Ectodermal cell (in vitro differentiated cells): Measurements from ENCODE around the gene CCNK.

ENCODE experiments used
- H3K27ac ChIP-seq: 2 replicates; pipeline ENCODE4 v1.7.0; 2013; ENCODE audit warnings: mild to moderate bottlenecking, low read depth, low read length; ENCODE audit not compliant: insufficient read depth, poor library complexity, severe bottlenecking
- H3K27me3 ChIP-seq: 2 replicates; pipeline ENCODE4 v1.7.0; 2013; ENCODE audit warnings: mild to moderate bottlenecking, low read length; ENCODE audit not compliant: insufficient read depth, control insufficient read depth, poor library complexity, severe bottlenecking
- H3K36me3 ChIP-seq: one replicate; pipeline ENCODE4 v1.7.0; 2013; ENCODE audit warnings: low read length; ENCODE audit not compliant: control insufficient read depth, insufficient read depth
- H3K4me1 ChIP-seq: one replicate; pipeline ENCODE4 v1.7.0; 2013; ENCODE audit warnings: low read length; ENCODE audit not compliant: control insufficient read depth, insufficient read depth
- H3K4me3 ChIP-seq: 2 replicates; pipeline ENCODE4 v1.7.0; 2013; ENCODE audit warnings: low read depth, low read length, control low read depth; ENCODE audit not compliant: insufficient read depth
- H3K9me3 ChIP-seq: 2 replicates; pipeline ENCODE4 v1.7.0; 2013; ENCODE audit warnings: mild to moderate bottlenecking, low read length, moderate library complexity; ENCODE audit not compliant: control insufficient read depth
- WGBS, 2 experiments: methylation state at CpG; one replicate each; pipeline ENCODE4 v1.1.7; 2013; ENCODE audit warnings: missing lambda C conversion rate in 2 of 2; 5-methylcytosine and 5-hydroxymethylcytosine counted together

The CCNK gene

DNA sequence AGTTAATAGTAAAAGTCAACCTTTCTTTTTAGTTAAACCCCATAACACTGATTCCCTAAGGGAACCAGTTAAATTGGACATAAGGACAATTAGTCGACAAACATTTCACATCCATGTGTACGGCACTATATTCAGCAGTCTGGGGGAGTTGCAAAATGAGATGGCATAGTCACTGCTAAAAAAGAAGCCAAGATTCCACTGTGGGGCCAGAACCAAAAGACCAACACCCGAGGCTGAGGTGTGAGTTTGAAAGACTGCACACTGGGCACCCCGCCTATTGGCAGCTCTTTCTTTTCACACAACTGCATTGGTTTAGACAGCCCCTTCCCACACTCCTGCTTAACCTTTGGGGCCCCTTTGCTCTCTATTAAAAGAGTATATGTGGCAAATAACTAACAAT, 17.2 kb upstream of the CCNK start:
- no peaks in the 10 kb centered on the region for H3K9me3 ChIP-seq
- H3K4me1 ChIP-seq, result no peaks in the 10 kb centered on the region
- no peaks in the 10 kb centered on the region for H3K36me3 ChIP-seq
- no peak overlapping the region for H3K4me3 ChIP-seq
- H3K27ac ChIP-seq, result peak overlapping the region; percentile 44
- H3K27me3 ChIP-seq, result no peaks in the 10 kb centered on the region
- WGBS, 2 experiments, result 87 to 90% methylated on average over 4 of the region's 4 CpGs

DNA sequence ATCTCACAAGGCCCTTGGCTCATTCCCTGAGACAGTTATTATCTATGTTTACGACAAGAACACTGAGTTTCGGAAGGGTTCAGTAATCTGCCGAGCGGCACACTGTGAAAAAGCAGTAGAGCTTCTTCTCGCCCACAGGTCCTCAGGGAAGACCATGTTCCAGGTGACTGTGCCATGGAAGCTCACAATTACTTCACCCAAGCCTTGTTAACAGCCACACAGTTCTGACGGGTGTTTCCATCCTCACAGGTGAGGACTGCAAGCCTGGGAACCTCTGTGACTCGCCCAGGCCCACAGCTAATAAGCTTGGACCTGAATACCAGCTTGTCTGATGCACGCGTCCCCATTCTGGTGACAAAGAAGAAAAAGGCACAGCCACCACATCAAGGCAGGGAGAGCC, 15.9 kb upstream of the CCNK start:
- Histone ChIP-seq H3K36me3 (no peaks in the 10 kb centered on the region), H3K27ac (no peak overlapping the region), H3K27me3 (no peaks in the 10 kb centered on the region), H3K9me3 (no peaks in the 10 kb centered on the region), H3K4me1 (no peaks in the 10 kb centered on the region), H3K4me3 (no peak overlapping the region)
- WGBS, 2 experiments, result 96 to 97% methylated on average over 9 of the region's 9 CpGs

DNA sequence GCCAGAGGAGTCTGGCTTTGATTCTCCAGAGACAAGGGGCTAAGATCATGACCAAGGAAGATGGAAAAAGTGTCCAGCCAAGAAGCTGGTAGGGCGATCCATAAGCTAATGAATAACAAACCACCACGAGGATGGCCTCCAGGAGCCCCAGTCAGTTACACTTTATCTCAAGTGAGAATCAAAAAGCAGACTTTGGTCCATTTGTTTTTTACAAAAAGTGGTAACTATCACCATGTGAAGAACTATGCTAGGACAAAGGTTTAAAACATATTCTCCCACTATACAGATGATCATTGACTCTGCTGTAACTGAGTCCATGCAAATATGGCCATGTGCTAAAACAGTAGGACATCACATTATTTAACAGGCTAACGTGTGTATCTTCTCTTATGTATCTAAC, 14.5 kb upstream of the CCNK start:
- Histone ChIP-seq H3K9me3 (no peaks in the 10 kb centered on the region), H3K36me3 (no peaks in the 10 kb centered on the region), H3K4me1 (no peaks in the 10 kb centered on the region), H3K27ac (no peak overlapping the region), H3K4me3 (no peak overlapping the region), H3K27me3 (no peaks in the 10 kb centered on the region)
- 90 to 95% methylated on average over 2 to 3 of the region's 3 CpGs for WGBS, 2 experiments

DNA sequence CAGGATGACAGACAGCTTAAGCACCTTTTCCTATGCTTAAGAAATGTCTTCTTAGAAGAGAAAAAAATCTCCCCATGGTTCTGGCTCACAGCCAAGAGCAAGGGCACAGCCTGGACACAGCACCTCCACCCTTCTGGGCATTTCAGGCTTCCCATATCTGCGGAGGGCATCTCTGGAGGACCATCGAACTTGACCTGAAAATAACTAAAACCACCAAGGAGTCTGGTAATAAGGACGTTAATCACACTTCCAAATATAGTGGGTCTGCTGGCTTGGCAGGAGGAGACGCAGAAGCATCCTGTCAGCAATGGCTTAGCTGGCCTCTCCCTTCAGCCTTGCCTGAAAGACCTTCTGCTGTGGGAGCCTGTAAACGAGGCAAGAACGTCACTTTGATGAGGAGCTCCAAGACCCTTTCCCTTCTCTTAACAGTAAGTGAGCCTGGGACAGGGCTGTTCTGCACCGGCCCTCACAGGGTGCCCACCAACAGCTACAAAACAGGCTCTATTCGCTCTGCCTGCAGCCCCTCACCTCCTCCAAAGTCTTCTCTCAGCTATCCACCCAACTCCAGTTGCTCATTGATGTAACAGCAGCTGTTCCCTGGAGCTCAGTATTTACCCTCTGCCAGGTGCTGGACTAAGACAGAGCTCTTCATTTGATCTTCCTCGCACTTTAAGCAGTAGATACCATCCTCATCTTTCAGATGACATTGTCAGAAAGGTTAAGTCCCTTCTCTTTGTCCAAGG, 13.7 kb upstream of the CCNK start:
- Histone ChIP-seq H3K27me3 (no peaks in the 10 kb centered on the region), H3K36me3 (no peaks in the 10 kb centered on the region), H3K27ac (no peak overlapping the region), H3K9me3 (no peaks in the 10 kb centered on the region), H3K4me1 (no peaks in the 10 kb centered on the region), H3K4me3 (no peak overlapping the region)
- 89 to 92% methylated on average over 9 of the region's 9 CpGs for WGBS, 2 experiments

DNA sequence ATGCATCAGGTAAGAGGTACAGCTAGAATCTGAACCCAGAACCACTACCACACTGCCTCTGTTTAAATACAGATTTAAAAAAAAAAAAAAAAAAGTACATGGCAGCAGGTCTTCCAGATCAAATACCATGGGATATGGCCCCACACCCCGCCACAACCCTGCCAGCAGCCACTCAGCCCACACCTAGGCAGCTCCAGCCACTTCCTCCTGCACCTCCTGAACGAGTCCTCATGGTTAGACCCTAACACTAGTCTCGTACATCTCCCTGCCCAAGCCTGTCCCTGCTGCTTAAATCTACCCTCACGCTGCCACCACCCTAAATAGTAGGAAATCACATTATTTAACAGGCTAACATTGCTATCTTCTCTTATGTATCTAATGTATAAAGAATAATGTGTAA, 13.1 kb upstream of the CCNK start:
- WGBS, 2 experiments, result 96 to 98% methylated on average over 4 of the region's 4 CpGs
- H3K9me3 ChIP-seq, result no peaks in the 10 kb centered on the region
- no peaks in the 10 kb centered on the region for H3K27me3 ChIP-seq
- H3K36me3 ChIP-seq, result no peaks in the 10 kb centered on the region
- no peak overlapping the region for H3K27ac ChIP-seq
- no peaks in the 10 kb centered on the region for H3K4me1 ChIP-seq
- H3K4me3 ChIP-seq, result no peak overlapping the region

DNA sequence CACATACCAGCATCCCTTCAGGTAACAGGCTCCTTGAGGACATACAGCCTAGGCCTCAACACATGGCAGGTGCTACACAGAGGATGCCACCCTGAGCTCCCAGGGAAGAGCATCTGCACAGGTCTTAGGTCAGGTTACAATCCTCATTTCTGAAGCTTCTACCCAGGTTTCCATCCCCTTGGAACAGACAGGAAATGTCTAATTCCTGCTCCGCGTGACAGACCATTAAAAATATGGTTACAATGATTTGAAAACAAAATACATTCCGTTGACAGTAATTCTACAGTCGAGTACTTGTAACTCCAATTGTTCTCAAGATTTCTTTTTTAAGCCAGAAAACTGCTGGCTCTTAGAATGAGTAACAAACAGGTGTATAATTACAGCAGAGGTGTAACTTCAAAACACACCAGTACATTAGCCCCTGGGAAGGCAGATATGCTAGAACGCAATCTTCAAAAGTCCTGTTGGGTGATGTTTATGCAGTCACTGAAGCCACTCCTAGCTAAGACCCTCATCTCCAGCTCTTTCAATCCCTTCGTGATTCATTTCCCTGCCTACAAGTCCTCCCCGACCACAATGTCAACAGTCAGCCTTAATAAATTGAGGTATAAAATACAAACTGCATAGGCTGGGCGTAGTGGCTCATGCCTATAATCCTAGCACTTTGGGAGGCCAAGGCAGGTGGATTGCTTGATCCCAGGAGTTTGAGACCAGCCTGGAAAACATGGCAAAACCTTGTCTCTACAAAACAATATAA, 12.2 kb upstream of the CCNK start:
- Histone ChIP-seq H3K27ac (no peak overlapping the region), H3K27me3 (no peaks in the 10 kb centered on the region), H3K4me3 (no peak overlapping the region), H3K36me3 (no peaks in the 10 kb centered on the region), H3K9me3 (no peaks in the 10 kb centered on the region), H3K4me1 (no peaks in the 10 kb centered on the region)
- WGBS, 2 experiments, result 90 to 98% methylated on average over 8 of the region's 8 CpGs

DNA sequence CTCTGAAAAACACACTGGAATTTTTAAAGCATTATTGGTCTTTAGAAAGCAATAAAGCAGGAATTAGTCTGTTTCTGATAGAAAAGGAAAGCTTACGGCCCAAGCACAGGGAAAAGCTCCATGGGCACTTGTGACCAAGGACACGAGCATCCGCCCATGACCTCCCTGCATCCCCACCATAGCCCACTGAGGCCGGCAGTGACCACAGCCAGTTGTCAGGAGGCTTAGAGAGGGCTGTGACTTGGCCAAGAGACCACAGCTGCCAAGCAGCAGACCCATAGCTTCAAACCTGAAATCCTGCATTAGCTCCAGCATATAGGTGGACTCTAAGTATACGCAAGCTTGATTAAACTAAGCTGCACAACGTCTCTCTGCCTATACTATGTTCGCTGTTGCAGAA, 9.5 kb upstream of the CCNK start:
- H3K9me3 ChIP-seq, result no peaks in the 10 kb centered on the region
- no peaks in the 10 kb centered on the region for H3K27me3 ChIP-seq
- no peaks in the 10 kb centered on the region for H3K36me3 ChIP-seq
- no peaks in the 10 kb centered on the region for H3K4me1 ChIP-seq
- H3K27ac ChIP-seq, result no peak overlapping the region
- 94 to 96% methylated on average over 7 of the region's 7 CpGs for WGBS, 2 experiments
- H3K4me3 ChIP-seq, result no peak overlapping the region

DNA sequence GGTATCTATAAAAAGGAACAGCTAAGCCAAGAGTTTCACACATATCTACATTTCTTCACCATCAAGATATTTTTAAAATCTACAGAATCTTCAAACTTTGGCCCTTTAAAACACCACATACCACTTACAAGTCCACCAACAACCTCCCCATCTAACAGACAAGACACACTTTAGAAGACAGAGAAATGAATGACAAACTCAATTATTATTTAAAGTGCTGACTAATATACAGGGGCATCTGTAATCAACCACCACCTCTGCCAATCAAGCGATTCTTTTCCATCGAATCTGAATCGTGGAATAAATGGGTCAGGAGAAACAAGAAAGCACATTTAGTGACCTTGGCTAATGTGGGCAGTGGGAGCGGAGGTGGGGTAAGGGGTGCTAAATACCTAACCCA, 8.3 kb upstream of the CCNK start:
- H3K27ac ChIP-seq, result no peak overlapping the region
- H3K36me3 ChIP-seq, result no peaks in the 10 kb centered on the region
- H3K27me3 ChIP-seq, result no peaks in the 10 kb centered on the region
- H3K9me3 ChIP-seq, result no peaks in the 10 kb centered on the region
- WGBS, 2 experiments, result 80 to 91% methylated on average over 2 to 4 of the region's 4 CpGs
- H3K4me1 ChIP-seq, result no peaks in the 10 kb centered on the region
- no peak overlapping the region for H3K4me3 ChIP-seq

DNA sequence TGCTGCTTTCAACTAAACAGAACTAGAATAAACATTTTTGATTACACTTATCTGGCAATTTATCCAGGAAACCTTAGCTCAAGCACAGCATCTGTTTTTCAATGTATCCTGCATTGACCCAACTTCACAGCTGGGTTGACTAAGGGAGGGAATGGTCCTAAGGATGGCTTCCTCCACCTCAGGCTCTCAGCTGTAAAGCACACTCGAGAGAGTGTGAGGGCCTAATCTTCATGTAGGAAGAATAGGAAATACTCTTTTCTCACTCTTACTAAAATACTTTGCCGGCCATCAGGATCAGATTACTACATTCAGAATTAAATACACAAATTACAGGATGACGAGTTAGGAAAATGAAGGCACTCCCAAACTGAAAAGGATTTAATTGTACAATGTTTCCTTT, 7.8 kb upstream of the CCNK start:
- no peaks in the 10 kb centered on the region for H3K36me3 ChIP-seq
- H3K27ac ChIP-seq, result no peak overlapping the region
- 89 to 94% methylated on average over 3 of the region's 3 CpGs for WGBS, 2 experiments
- H3K4me3 ChIP-seq, result no peak overlapping the region
- no peaks in the 10 kb centered on the region for H3K27me3 ChIP-seq
- H3K4me1 ChIP-seq, result no peaks in the 10 kb centered on the region
- H3K9me3 ChIP-seq, result no peaks in the 10 kb centered on the region

DNA sequence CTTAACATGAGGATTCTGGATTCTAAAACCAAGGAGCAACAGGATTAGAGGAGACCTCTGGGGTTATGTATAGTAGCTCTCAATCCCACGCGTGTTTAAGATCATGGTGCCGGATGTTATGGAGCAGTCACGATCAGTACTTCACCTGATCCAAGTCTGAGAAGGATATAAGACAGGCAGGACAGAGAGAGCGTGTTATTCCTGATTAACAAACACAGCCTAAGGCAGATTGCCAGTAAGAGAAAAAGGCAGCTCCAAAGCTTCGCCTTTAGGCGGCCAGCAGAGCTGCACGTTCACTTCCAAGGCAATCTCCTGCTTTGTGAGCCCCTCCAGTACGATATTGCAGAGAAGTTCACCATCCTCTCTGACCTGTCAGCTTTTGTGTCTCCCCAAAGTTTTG, 6.0 kb upstream of the CCNK start:
- H3K27me3 ChIP-seq, result no peaks in the 10 kb centered on the region
- no peak overlapping the region for H3K27ac ChIP-seq
- peaks cover 9% of the 10 kb centered on the region for H3K4me1 ChIP-seq
- 84 to 87% methylated on average over 9 of the region's 9 CpGs for WGBS, 2 experiments
- no peak overlapping the region for H3K4me3 ChIP-seq
- no peaks in the 10 kb centered on the region for H3K9me3 ChIP-seq
- H3K36me3 ChIP-seq, result no peaks in the 10 kb centered on the region
